K562 (cell line): Measurements from ENCODE around the gene OMP. TPM values are rescaled to one million over a fixed set of nuclear protein-coding genes. Genes with fewer than 3 reads are reported as not detected.

Experiments
- ATAC-seq: fragments of 200-7000 bp; cut with Tn5 transposase; 3 replicates; pipeline ENCODE4 v1.9.1; 2020; ENCODE audit warnings: moderate library complexity
- BruUV-seq: library from RNA; stranded (reverse); fragments of 400-500 nt; replicated peaks from 2 replicates; lab custom pipeline; 2021; lab: Mats Ljungman, UMichigan
- CTCF ChIA-PET: fragments of 300-600 bp; formaldehyde crosslinking; extraction: SDS; loops from one replicate; lab custom pipeline; 2021; ENCODE audit warnings: low intra/inter-chr PET ratio; lab: Yijun Ruan, JAX
- POLR2A ChIA-PET: fragments of 300-600, 350-650 bp; sonication (Branson Sonifier 250); formaldehyde crosslinking; extraction: SDS; loops from one replicate; lab custom pipeline; 2021; ENCODE audit warnings: antibody characterized with exemption, inconsistent platforms; lab: Yijun Ruan, JAX
- DNase-seq, 4 experiments: peaks; one replicate each; pipeline versions ENCODE4 v3.0.0 to v3.0.0-alpha.2; 2011 to 2018; ENCODE audit warnings: low spot score in 3 of 4, mixed read lengths in 3 of 4; ENCODE audit errors: extremely low read depth in 1 of 4
- FAIRE-seq: peaks from 2 replicates; lab custom pipeline; 2011; peaks lifted over from hg19 to GRCh38; lab: Jason Lieb, UNC
- H2AFZ ChIP-seq: 2 replicates; pipeline ENCODE4 v1.6.0; 2011; ENCODE audit warnings: low read depth, low read length, control low read depth, inconsistent platforms
- H3K27ac ChIP-seq: fragments of 200-600 bp; 3 replicates; pipeline ENCODE4 v1.8.0; 2011; ENCODE audit warnings: low read depth, mild to moderate bottlenecking, control low read depth, inconsistent platforms, low read length, moderate library complexity, mixed read lengths; ENCODE audit errors: extremely low read depth
- H3K27me3 ChIP-seq, 2 experiments: fragments of 300-600 bp in 1 of 2; 2 replicates in 1 of 2; 3 replicates in 1 of 2; pipeline versions ENCODE4 v1.6.0 to v1.8.0; 2011; ENCODE audit warnings: inconsistent platforms in 2 of 2, low read length in 2 of 2, mild to moderate bottlenecking in 1 of 2, mixed read lengths in 1 of 2, moderate library complexity in 1 of 2; ENCODE audit not compliant: control insufficient read depth in 2 of 2, insufficient read depth in 2 of 2
- H3K36me3 ChIP-seq: fragments of 300-600 bp; 3 replicates; pipeline ENCODE4 v1.8.0; 2011; ENCODE audit warnings: mild to moderate bottlenecking, low read length, inconsistent platforms; ENCODE audit not compliant: control insufficient read depth, insufficient read depth
- H3K4me1 ChIP-seq, 2 experiments: fragments of 200-600 bp in 1 of 2; replicated peaks in 1 of 2; 2 replicates in 1 of 2; 3 replicates in 1 of 2; pipeline versions ENCODE4 v1.5.1 to v1.8.0; 2011; ENCODE audit warnings: inconsistent platforms in 2 of 2, low read length in 2 of 2, mild to moderate bottlenecking in 1 of 2, mixed read lengths in 1 of 2, moderate library complexity in 1 of 2; ENCODE audit not compliant: control insufficient read depth in 2 of 2, insufficient read depth in 2 of 2
- H3K4me2 ChIP-seq: 2 replicates; pipeline ENCODE4 v1.6.1; 2011; ENCODE audit warnings: low read length, control low read depth, inconsistent platforms, mixed read lengths; ENCODE audit not compliant: insufficient read depth
- H3K4me3 ChIP-seq: fragments of 200-600 bp; sonication (generic), shearing (Covaris generic); 2 replicates; pipeline ENCODE4 v1.5.1; 2016; ENCODE audit warnings: control low read depth, inconsistent platforms
- H3K79me2 ChIP-seq: fragments of 200-600 bp; 3 replicates; pipeline ENCODE4 v1.8.0; 2011; ENCODE audit warnings: low read length, inconsistent platforms; ENCODE audit not compliant: control insufficient read depth, insufficient read depth
- H3K9ac ChIP-seq, 2 experiments: 2 replicates each; pipeline versions ENCODE4 v1.6.0 to v1.6.1; 2011; ENCODE audit warnings: low read depth in 2 of 2, low read length in 2 of 2, control low read depth in 1 of 2, inconsistent platforms in 1 of 2, mild to moderate bottlenecking in 1 of 2, mixed read lengths in 1 of 2; ENCODE audit not compliant: insufficient read depth in 1 of 2
- H3K9me1 ChIP-seq: one replicate; pipeline ENCODE4 v1.6.0; 2011; ENCODE audit warnings: inconsistent platforms, mild to moderate bottlenecking, low read length, moderate library complexity; ENCODE audit not compliant: control insufficient read depth, insufficient read depth
- H3K9me3 ChIP-seq: replicated peaks from 2 replicates; pipeline ENCODE4 v1.5.1; 2011; ENCODE audit warnings: low read depth, low read length, inconsistent platforms; ENCODE audit not compliant: control insufficient read depth, insufficient read depth
- H4K20me1 ChIP-seq: replicated peaks from 2 replicates; pipeline ENCODE4 v1.6.1; 2011; ENCODE audit warnings: low read length, inconsistent platforms, mixed read lengths; ENCODE audit not compliant: control insufficient read depth, insufficient read depth
- ESRRA ChIP-seq: fragments of 450-650 bp; IDR thresholded peaks from 2 replicates; pipeline ENCODE4 v1.6.1; 2014; ENCODE audit warnings: low read depth, mild to moderate bottlenecking, moderate library complexity, borderline replicate concordance
- FOXK2 ChIP-seq, 2 experiments: fragments of 450-650 bp; IDR thresholded peaks in 1 of 2; conservative IDR thresholded peaks in 1 of 2; 2 replicates each; pipeline ENCODE4 v1.6.1; 2016; ENCODE audit warnings: low read depth in 2 of 2, mild to moderate bottlenecking in 1 of 2
- ZBTB8A ChIP-seq: fragments of 450-650 bp; IDR thresholded peaks from 2 replicates; pipeline ENCODE4 v1.6.1; 2018; ENCODE audit warnings: mild to moderate bottlenecking, moderate library complexity; ENCODE audit not compliant: partially characterized antibody
- ZFP36 ChIP-seq: fragments of 150-350 bp; IDR thresholded peaks from 2 replicates; pipeline ENCODE4 v1.6.1; 2018; ENCODE audit warnings: low read length, low read depth; ENCODE audit not compliant: partially characterized antibody
- WGBS: fragments of 100-300 bp; shearing (Covaris generic); methylation state at CpG from one replicate; pipeline ENCODE4 v1.1.6; 2016; ENCODE audit warnings: low coverage, mixed read lengths; ENCODE audit not compliant: insufficient coverage; ENCODE audit errors: missing lambda C conversion rate; 5-methylcytosine and 5-hydroxymethylcytosine counted together
- in situ Hi-C: fragments of 300-500 bp; cut with MboI; formaldehyde crosslinking; loops from 4 replicates; pipeline ENCODE4 v1.15.0; 2018; ENCODE audit warnings: inconsistent platforms, mixed read lengths
- intact Hi-C: fragments of 100-400 bp; cut with micrococcal nuclease; formaldehyde crosslinking; loops from 2 replicates; pipeline ENCODE4 v1.14.2; 2022
- polyA plus RNA-seq, 8 experiments: library from polyadenylated mRNA; depleted of rRNA in 4 of 8; stranded (reverse) in 5 of 8; unstranded in 3 of 8; fragments of >200 nt; fragmentation: Nextera tagmentation in 2 of 8; fragmentation: Illumina TruSeq in 1 of 8; extraction: Ambion mirVana in 2 of 8; extraction: Trizol in 1 of 8; gene quantifications; 2 replicates each; pipeline versions ENCODE4 v1.2.1 to v1.2.3, GENCODE V29; 2011 to 2014; ENCODE audit warnings: inconsistent platforms in 1 of 8, missing spikeins in 1 of 8
- total RNA-seq, 7 experiments: library from RNA; depleted of rRNA in 6 of 7; stranded (reverse); fragments of >200 nt in 6 of 7; fragmentation: Illumina TruSeq in 2 of 7; extraction: Trizol in 2 of 7; gene quantifications; 2 replicates each; pipeline versions ENCODE4 v1.2.1 to v1.2.3, GENCODE V29; 2011 to 2021; ENCODE audit warnings: low replicate concordance in 1 of 7

The OMP gene
- total and polyA plus RNA-seq, 9 of the 15 experiments (the other 6 are each of a cell fraction or from before 2014, with no cell fraction given): not detected

- POLR2A ChIA-PET: no interaction called here
- Histone ChIP-seq H3K36me3 (no peaks in the 10 kb centered on the region; the same call in 2 of the 3 replicates), H3K4me3 (no peak overlapping the region), H3K4me1 (peaks cover 4 to 30% of the 10 kb centered on the region in 2 experiments; a peak in 4 of 5 replicates), H3K9me3 (no peaks in the 10 kb centered on the region), H3K9ac (peak overlapping the region in 1 of 2 experiments; percentile 55; a peak in 2 of 4 replicates), H3K27me3 (peaks cover 4 to 53% of the 10 kb centered on the region in 2 experiments), H3K27ac (no peak overlapping the region), H2AFZ (no peak overlapping the region), H3K4me2 (no peak overlapping the region), H3K79me2 (no peaks in the 10 kb centered on the region), H3K9me1 (no peaks in the 10 kb centered on the region), H4K20me1 (peaks cover 16% of the 10 kb centered on the region)
- ATAC-seq (no peak), FAIRE-seq (no peak), DNase-seq (no peak)
- CTCF ChIA-PET: interaction anchor here (1.5 kb wide), 1 partner anchor 22 kb away, joined by 5 read pairs; no protein-coding TSS in a partner anchor
- WGBS: 19% methylated on average over 8 of the region's 8 CpGs
- TSS peak; percentile 64 for BruUV-seq
- intact Hi-C loops: no loop called here
- in situ Hi-C loops: no loop called here
- TF ChIP-seq ZFP36 (peak; percentile 43), FOXK2 (conservative IDR thresholded peaks at IDR 0.05 in 1 of 2, IDR thresholded peaks at IDR 0.05 in 1 of 2; ENCODE audit: low read depth in 2 of 2) (no peak)
Measured at GRCh38 chr11:77067861-77068443, 34.7 kb upstream of the OMP start.

GRCh38 chr11:77068457-77069335, 33.9 kb upstream of the OMP start:
- H3K4me3 ChIP-seq: no peak overlapping the region
- ChIA-PET POLR2A (no interaction called here), CTCF (no interaction called here)
- FAIRE-seq (no peak), ATAC-seq (no peak), DNase-seq (no peak)
- H3K27me3 ChIP-seq: peaks cover 4 to 60% of the 10 kb centered on the region in 2 experiments
- no TSS peak for BruUV-seq
- in situ Hi-C loops: no loop called here
- H3K4me2 ChIP-seq: no peak overlapping the region
- no peaks in the 10 kb centered on the region for H3K9me1 ChIP-seq
- no peak overlapping the region for H3K27ac ChIP-seq
- no peaks in the 10 kb centered on the region for H3K9me3 ChIP-seq
- intact Hi-C loops: no loop called here
- no peaks in the 10 kb centered on the region; the same call in 2 of the 3 replicates for H3K36me3 ChIP-seq
- TF ChIP-seq ESRRA (peak; percentile 94), ZBTB8A (no peak)
- no peaks in the 10 kb centered on the region for H3K79me2 ChIP-seq
- no peak overlapping the region; a peak in 1 of 4 replicates for H3K9ac ChIP-seq
- H2AFZ ChIP-seq: no peak overlapping the region
- H4K20me1 ChIP-seq: peaks cover 21% of the 10 kb centered on the region
- H3K4me1 ChIP-seq: peaks cover 4 to 37% of the 10 kb centered on the region in 2 experiments; a peak in 4 of 5 replicates
- 7% methylated on average over 7 of the region's 7 CpGs for WGBS
